ENCODE data around the gene AKAP13. TPM values are rescaled to one million over a fixed set of nuclear protein-coding genes. Genes with fewer than 3 reads are reported as not detected.

AKAP13 gene
- total RNA-seq, 1 experiment from 2014 or later = 49.6 TPM

DNA sequence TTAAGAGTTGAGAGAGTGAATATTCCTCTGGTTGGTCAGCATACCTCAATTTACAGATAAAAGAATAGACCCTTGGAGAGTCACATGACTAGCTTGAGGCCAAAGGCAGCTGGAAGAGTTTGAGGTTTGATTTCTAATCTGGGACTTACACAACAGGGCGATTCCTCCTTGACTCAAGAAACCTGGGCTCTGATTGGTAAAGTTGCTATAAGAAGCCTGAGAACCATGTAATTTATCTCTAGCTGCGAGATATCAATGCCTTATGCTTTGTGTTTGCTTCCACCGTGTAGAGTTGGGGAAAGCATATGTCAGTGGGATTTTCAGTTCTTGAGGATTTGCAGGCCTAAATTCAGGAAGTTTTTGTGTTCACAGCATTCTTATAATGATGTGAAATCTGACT is 208.3 kb downstream of the AKAP13 start:
- DNase-seq = no peak
- CTCF ChIA-PET = interaction anchor here (0.5 kb wide), 1 partner anchor 18 kb away, joined by 4 read pairs; no protein-coding TSS in a partner anchor
- Mint-ChIP-seq H3K27me3 (ENCODE audit: insufficient read depth, unreplicated experiment) (no peaks in the 10 kb centered on the region), H3K36me3 (ENCODE audit: insufficient read depth, unreplicated experiment) (peaks cover 12% of the 10 kb centered on the region), H3K9me3 (ENCODE audit: unreplicated experiment) (no peaks in the 10 kb centered on the region), H3K27ac (ENCODE audit: unreplicated experiment) (peak overlapping the region; percentile 81), H3K4me1 (ENCODE audit: low read depth, unreplicated experiment) (peaks cover 21% of the 10 kb centered on the region), H3K4me3 (ENCODE audit: unreplicated experiment) (peak overlapping the region; percentile 43)
- H3K9me3 ChIP-seq = no peaks in the 10 kb centered on the region
- H3K27me3 ChIP-seq (replicated peaks; ENCODE audit: control insufficient read depth, insufficient read depth, low read length) = no peaks in the 10 kb centered on the region
- no peak overlapping the region for H3K4me3 ChIP-seq (ENCODE audit: low read depth, low read length)
- no TSS peak for BruUV-seq (replicated peaks)
- H3K36me3 ChIP-seq (ENCODE audit: control insufficient read depth, insufficient read depth, low read length) = no peaks in the 10 kb centered on the region
- TF ChIP-seq, protein P1, sequence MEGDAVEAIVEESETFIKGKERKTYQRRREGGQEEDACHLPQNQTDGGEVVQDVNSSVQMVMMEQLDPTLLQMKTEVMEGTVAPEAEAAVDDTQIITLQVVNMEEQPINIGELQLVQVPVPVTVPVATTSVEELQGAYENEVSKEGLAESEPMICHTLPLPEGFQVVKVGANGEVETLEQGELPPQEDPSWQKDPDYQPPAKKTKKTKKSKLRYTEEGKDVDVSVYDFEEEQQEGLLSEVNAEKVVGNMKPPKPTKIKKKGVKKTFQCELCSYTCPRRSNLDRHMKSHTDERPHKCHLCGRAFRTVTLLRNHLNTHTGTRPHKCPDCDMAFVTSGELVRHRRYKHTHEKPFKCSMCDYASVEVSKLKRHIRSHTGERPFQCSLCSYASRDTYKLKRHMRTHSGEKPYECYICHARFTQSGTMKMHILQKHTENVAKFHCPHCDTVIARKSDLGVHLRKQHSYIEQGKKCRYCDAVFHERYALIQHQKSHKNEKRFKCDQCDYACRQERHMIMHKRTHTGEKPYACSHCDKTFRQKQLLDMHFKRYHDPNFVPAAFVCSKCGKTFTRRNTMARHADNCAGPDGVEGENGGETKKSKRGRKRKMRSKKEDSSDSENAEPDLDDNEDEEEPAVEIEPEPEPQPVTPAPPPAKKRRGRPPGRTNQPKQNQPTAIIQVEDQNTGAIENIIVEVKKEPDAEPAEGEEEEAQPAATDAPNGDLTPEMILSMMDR (IDR thresholded peaks at IDR 0.05; ENCODE audit: insufficient read depth in 1 of 2, low read depth in 1 of 2, low read length in 1 of 2, severe bottlenecking in 1 of 2, unreplicated experiment in 1 of 2) = no peak
- POLR2A ChIA-PET = no interaction called here
- peaks cover 47% of the 10 kb centered on the region for H3K4me1 ChIP-seq
- intact Hi-C loops (cut with micrococcal nuclease; ENCODE audit: unreplicated experiment) = no loop called here

- ChIA-PET CTCF (interaction anchor here (0.5 to 0.6 kb wide), 2 partner anchors 10 to 46 kb away, joined by 3 read pairs; no protein-coding TSS in a partner anchor), POLR2A (interaction anchor here (0.6 kb wide), 2 partner anchors 20 to 38 kb away, joined by 3 read pairs; no protein-coding TSS in a partner anchor)
- Histone ChIP-seq H3K9me3 (no peaks in the 10 kb centered on the region), H3K36me3 (ENCODE audit: control insufficient read depth, insufficient read depth, low read length) (no peaks in the 10 kb centered on the region), H3K27me3 (replicated peaks; ENCODE audit: control insufficient read depth, insufficient read depth, low read length) (no peaks in the 10 kb centered on the region), H3K4me3 (ENCODE audit: low read depth, low read length) (no peak overlapping the region), H3K4me1 (peaks cover 47% of the 10 kb centered on the region)
- peaks cover 21% of the 10 kb centered on the region for H3K4me1 Mint-ChIP-seq (ENCODE audit: low read depth, unreplicated experiment)
- peak overlapping the region; percentile 43 for H3K4me3 Mint-ChIP-seq (ENCODE audit: unreplicated experiment)
- no TSS peak for BruUV-seq (replicated peaks)
- intact Hi-C loops (cut with micrococcal nuclease; ENCODE audit: unreplicated experiment) = no loop called here
- TF ChIP-seq, protein P1 (IDR thresholded peaks at IDR 0.05; ENCODE audit: insufficient read depth in 1 of 2, low read depth in 1 of 2, low read length in 1 of 2, severe bottlenecking in 1 of 2, unreplicated experiment in 1 of 2) = no peak
- DNase-seq = no peak
- peaks cover 12% of the 10 kb centered on the region for H3K36me3 Mint-ChIP-seq (ENCODE audit: insufficient read depth, unreplicated experiment)
- H3K27me3 Mint-ChIP-seq (ENCODE audit: insufficient read depth, unreplicated experiment) = no peaks in the 10 kb centered on the region
- H3K27ac Mint-ChIP-seq (ENCODE audit: unreplicated experiment) = peak overlapping the region; percentile 81
- no peaks in the 10 kb centered on the region for H3K9me3 Mint-ChIP-seq (ENCODE audit: unreplicated experiment)
These were observed 209.4 kb downstream of the AKAP13 start for GRCh38 chr15:85589851-85590250.

DNA sequence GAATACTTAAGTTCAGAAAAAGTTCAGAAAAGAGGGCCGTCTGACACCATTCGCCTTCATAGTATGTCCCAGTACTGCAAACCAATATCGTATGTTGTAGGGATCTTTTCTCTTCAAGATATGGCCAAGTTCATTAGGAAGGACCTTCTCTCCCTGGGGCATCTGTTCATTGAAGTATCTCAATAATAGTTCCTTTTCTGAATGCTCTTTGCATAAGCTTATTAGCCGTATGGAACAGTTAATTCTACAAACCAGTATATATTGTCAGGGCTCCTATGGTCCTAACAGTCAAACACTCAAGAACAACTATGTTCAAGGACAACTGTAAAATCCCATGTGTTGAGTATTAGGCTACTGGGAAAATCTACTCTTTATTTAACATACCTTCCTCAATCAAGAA is 211.2 kb downstream of the AKAP13 start:
- ChIA-PET POLR2A (no interaction called here), CTCF (interaction anchor here (1.0 kb wide), 2 partner anchors 16 to 106 kb away, joined by 3 to 4 read pairs; no protein-coding TSS in a partner anchor)
- no peak overlapping the region for H3K4me3 ChIP-seq (ENCODE audit: low read depth, low read length)
- TF ChIP-seq, protein P1 (IDR thresholded peaks at IDR 0.05; ENCODE audit: insufficient read depth in 1 of 2, low read depth in 1 of 2, low read length in 1 of 2, severe bottlenecking in 1 of 2, unreplicated experiment in 1 of 2) = no peak
- DNase-seq = no peak
- H3K4me1 ChIP-seq = peaks cover 47% of the 10 kb centered on the region
- H3K4me1 Mint-ChIP-seq (ENCODE audit: low read depth, unreplicated experiment) = peaks cover 21% of the 10 kb centered on the region
- no peak overlapping the region for H3K27ac Mint-ChIP-seq (ENCODE audit: unreplicated experiment)
- H3K27me3 ChIP-seq (replicated peaks; ENCODE audit: control insufficient read depth, insufficient read depth, low read length) = no peaks in the 10 kb centered on the region
- H3K27me3 Mint-ChIP-seq (ENCODE audit: insufficient read depth, unreplicated experiment) = no peaks in the 10 kb centered on the region
- H3K9me3 Mint-ChIP-seq (ENCODE audit: unreplicated experiment) = no peaks in the 10 kb centered on the region
- no peak overlapping the region for H3K4me3 Mint-ChIP-seq (ENCODE audit: unreplicated experiment)
- no peaks in the 10 kb centered on the region for H3K36me3 ChIP-seq (ENCODE audit: control insufficient read depth, insufficient read depth, low read length)
- no TSS peak for BruUV-seq (replicated peaks)
- H3K36me3 Mint-ChIP-seq (ENCODE audit: insufficient read depth, unreplicated experiment) = peaks cover 12% of the 10 kb centered on the region
- intact Hi-C loops (cut with micrococcal nuclease; ENCODE audit: unreplicated experiment) = no loop called here
- no peaks in the 10 kb centered on the region for H3K9me3 ChIP-seq
